ENCODE measurements around the gene ID4. TPM values are rescaled to one million over a fixed set of nuclear protein-coding genes. Genes with fewer than 3 reads are reported as not detected.

The ID4 gene
- total and polyA plus RNA-seq, 7 donors = 4.2 to 9.1 (median 5.3) TPM

GRCh38 chr6:19835605-19836004, 1.6 kb upstream of the ID4 start:
- no peak for TF ChIP-seq CTCF (IDR thresholded peaks at IDR 0.05)
- no peak for TF ChIP-seq POLR2A (IDR thresholded peaks at IDR 0.05)
- intact Hi-C loops (cut with DNase I) = loop anchor here (10.0 kb wide), 2 partner anchors 531 to 1759 kb away; partner anchors contain the start of gene SOX4
- Histone ChIP-seq H3K4me3 (no peak overlapping the region), H3K9me3 (no peaks in the 10 kb centered on the region), H3K27ac (peak overlapping the region in 1 of 4 donors; percentile 87), H3K36me3 (no peaks in the 10 kb centered on the region), H3K4me1 (peaks cover 0 to 18% (median 7%) of the 10 kb centered on the region in 4 donors), H3K27me3 (peaks cover 0 to 6% (median 0%) of the 10 kb centered on the region in 3 donors)
- WGBS, 2 donors = 90% methylated on average over 4 of the region's 4 CpGs
- DNase-seq = no peak

- Histone ChIP-seq H3K27me3 (peaks cover 0 to 6% (median 0%) of the 10 kb centered on the region in 3 donors), H3K4me3 (peak overlapping the region; percentile 61 to 88 (median 81)), H3K9me3 (no peaks in the 10 kb centered on the region), H3K36me3 (no peaks in the 10 kb centered on the region), H3K4me1 (peaks cover 0 to 18% (median 7%) of the 10 kb centered on the region in 4 donors), H3K27ac (peak overlapping the region; percentile 91 to 95 (median 92))
- TF ChIP-seq POLR2AphosphoS5 (IDR thresholded peaks at IDR 0.05) = no peak
- TF ChIP-seq CTCF (IDR thresholded peaks at IDR 0.05) = no peak
- no peak for TF ChIP-seq EP300 (IDR thresholded peaks at IDR 0.05)
- no peak for TF ChIP-seq POLR2A (IDR thresholded peaks at IDR 0.05)
- 2 to 3% methylated on average over 122 of the region's 122 CpGs for WGBS, 2 donors
- DNase-seq = peak; percentile 68
- intact Hi-C loops (cut with DNase I) = loop anchor here (1.0 to 10.0 kb wide), 3 partner anchors 33 to 1757 kb away; partner anchors contain the start of gene SOX4
These were observed 606 bp downstream of the ID4 start for GRCh38 chr6:19837511-19838441.

GRCh38 chr6:19838442-19839236, 1.5 kb downstream of the ID4 start:
- intact Hi-C loops (cut with DNase I) = loop anchor here (10.0 kb wide), 2 partner anchors 534 to 1756 kb away; partner anchors contain the start of gene SOX4
- TF ChIP-seq EP300 (IDR thresholded peaks at IDR 0.05) (no peak), CTCF (IDR thresholded peaks at IDR 0.05) (no peak), POLR2A (IDR thresholded peaks at IDR 0.05) (no peak), POLR2AphosphoS5 (IDR thresholded peaks at IDR 0.05) (peak in 1 of 4 donors; percentile 4)
- H3K27ac ChIP-seq = peak overlapping the region; percentile 91 to 95 (median 92)
- H3K4me3 ChIP-seq = peak overlapping the region; percentile 61 to 88 (median 81)
- H3K36me3 ChIP-seq = no peaks in the 10 kb centered on the region
- H3K27me3 ChIP-seq = peaks cover 0 to 6% (median 0%) of the 10 kb centered on the region in 3 donors
- 1% methylated on average over 63 of the region's 63 CpGs for WGBS, 2 donors
- H3K4me1 ChIP-seq = peaks cover 0 to 18% (median 7%) of the 10 kb centered on the region in 4 donors
- DNase-seq = peak; percentile 67
- H3K9me3 ChIP-seq = no peaks in the 10 kb centered on the region

- TF ChIP-seq POLR2A (IDR thresholded peaks at IDR 0.05) = no peak
- no peak for TF ChIP-seq EP300 (IDR thresholded peaks at IDR 0.05)
- no peak for TF ChIP-seq CTCF (IDR thresholded peaks at IDR 0.05)
- no peak for TF ChIP-seq POLR2AphosphoS5 (IDR thresholded peaks at IDR 0.05)
- peak overlapping the region; percentile 61 to 88 (median 81) for H3K4me3 ChIP-seq
- WGBS, 2 donors = 0 to 4% methylated on average over 7 of the region's 7 CpGs
- H3K27me3 ChIP-seq = peaks cover 0 to 6% (median 0%) of the 10 kb centered on the region in 3 donors
- H3K4me1 ChIP-seq = peaks cover 0 to 18% (median 7%) of the 10 kb centered on the region in 4 donors
- DNase-seq = no peak
- H3K9me3 ChIP-seq = no peaks in the 10 kb centered on the region
- no peaks in the 10 kb centered on the region for H3K36me3 ChIP-seq
- intact Hi-C loops (cut with DNase I) = loop anchor here (10.0 kb wide), 2 partner anchors 534 to 1756 kb away; partner anchors contain the start of gene SOX4
- peak overlapping the region; percentile 91 to 95 (median 92) for H3K27ac ChIP-seq
These were observed 2.0 kb downstream of the ID4 start for GRCh38 chr6:19839237-19839546.
